H1 (cell line): Measurements from ENCODE around the gene ELL. TPM values are rescaled to one million over a fixed set of nuclear protein-coding genes. Genes with fewer than 3 reads are reported as not detected.

Experiments
- CTCF ChIA-PET: fragments of 300-600 bp; sonication (Branson Sonifier 250); formaldehyde crosslinking; loops from one replicate; lab custom pipeline; 2021; ENCODE audit not compliant: partially characterized antibody; lab: Charles Lee
- POLR2A ChIA-PET: fragments of 300-600 bp; sonication (Branson Sonifier 250); formaldehyde crosslinking; loops from one replicate; lab custom pipeline; 2021; ENCODE audit warnings: inconsistent platforms; ENCODE audit not compliant: partially characterized antibody; lab: Charles Lee
- DNase-seq, 2 experiments: peaks; one replicate each; pipeline versions ENCODE4 v3.0.0 to v3.0.0-alpha.2; 2010 to 2022; ENCODE audit warnings: low spot score in 2 of 2, low read depth in 1 of 2, mixed read lengths in 1 of 2
- FAIRE-seq: peaks from 2 replicates; lab custom pipeline; 2011; peaks lifted over from hg19 to GRCh38; lab: Jason Lieb, UNC
- H2AFZ ChIP-seq: 2 replicates; pipeline ENCODE4 v1.8.1; 2012; ENCODE audit warnings: low read length, inconsistent platforms
- H2AK5ac ChIP-seq: 2 replicates; pipeline ENCODE4 v1.6.1; 2013; ENCODE audit warnings: low read depth, low read length
- H2BK120ac ChIP-seq: replicated peaks from 2 replicates; pipeline ENCODE3; 2013; ENCODE audit warnings: low read depth, low read length, inconsistent platforms
- H2BK12ac ChIP-seq: 2 replicates; pipeline ENCODE4 v1.6.1; 2013; ENCODE audit warnings: low read depth, low read length
- H2BK15ac ChIP-seq: 2 replicates; pipeline ENCODE4 v1.6.1; 2013; ENCODE audit warnings: low read length
- H2BK20ac ChIP-seq: 2 replicates; pipeline ENCODE4 v1.6.1; 2013; ENCODE audit warnings: low read length
- H2BK5ac ChIP-seq: 2 replicates; pipeline ENCODE4 v1.6.1; 2013; ENCODE audit warnings: low read depth, low read length
- H3K14ac ChIP-seq: 2 replicates; pipeline ENCODE4 v1.6.1; 2013; ENCODE audit warnings: inconsistent platforms; ENCODE audit not compliant: insufficient read length
- H3K18ac ChIP-seq: 2 replicates; pipeline ENCODE4 v1.6.1; 2013; ENCODE audit warnings: low read length; ENCODE audit errors: extremely low read depth
- H3K23ac ChIP-seq: 2 replicates; pipeline ENCODE4 v1.6.1; 2013; ENCODE audit warnings: inconsistent platforms; ENCODE audit not compliant: insufficient read length
- H3K23me2 ChIP-seq: 2 replicates; pipeline ENCODE4 v1.6.1; 2013; ENCODE audit warnings: low read depth, low read length
- H3K27ac ChIP-seq: 2 replicates; pipeline ENCODE4 v1.6.1; 2011; ENCODE audit warnings: low read depth, low read length, inconsistent platforms
- H3K27me3 ChIP-seq, 4 experiments: replicated peaks in 1 of 4; 1 replicate in 1 of 4; 2 replicates in 3 of 4; pipeline versions ENCODE4 v1.6.1 to v1.8.1; 2011 to 2013; ENCODE audit warnings: low read length in 3 of 4, mild to moderate bottlenecking in 3 of 4, inconsistent platforms in 2 of 4, mixed read lengths in 2 of 4, moderate library complexity in 1 of 4; ENCODE audit not compliant: control insufficient read depth in 3 of 4, insufficient read depth in 3 of 4; ENCODE audit errors: extremely low read depth in 1 of 4
- H3K36me3 ChIP-seq, 4 experiments: 2 replicates each; pipeline versions ENCODE4 v1.6.1 to v1.8.1; 2011 to 2013; ENCODE audit warnings: mild to moderate bottlenecking in 4 of 4, low read length in 3 of 4, moderate library complexity in 2 of 4, control low read depth in 1 of 4, inconsistent platforms in 1 of 4; ENCODE audit not compliant: insufficient read depth in 4 of 4, control insufficient read depth in 2 of 4
- H3K4ac ChIP-seq: replicated peaks from 2 replicates; pipeline ENCODE3; 2013; ENCODE audit warnings: low read length, low read depth, mixed read lengths, inconsistent platforms; ENCODE audit not compliant: insufficient read length
- H3K4me1 ChIP-seq, 4 experiments: replicated peaks in 1 of 4; 1 replicate in 1 of 4; 2 replicates in 3 of 4; pipeline versions ENCODE4 v1.6.1 to v1.8.1; 2011 to 2013; ENCODE audit warnings: low read length in 3 of 4, inconsistent platforms in 2 of 4, mixed read lengths in 1 of 4; ENCODE audit not compliant: insufficient read depth in 4 of 4, control insufficient read depth in 3 of 4
- H3K4me2 ChIP-seq, 2 experiments: 2 replicates each; pipeline versions ENCODE4 v1.6.1 to v1.8.1; 2011 to 2013; ENCODE audit warnings: low read depth in 2 of 2, low read length in 2 of 2, control low read depth in 1 of 2, inconsistent platforms in 1 of 2, mild to moderate bottlenecking in 1 of 2; ENCODE audit not compliant: insufficient read depth in 1 of 2
- H3K4me3 ChIP-seq, 4 experiments: fragments of 200-600, 300-600 bp in 1 of 4; sonication (generic), shearing (Covaris generic), sonication (Bioruptor Twin) in 1 of 4; 2 replicates each; pipeline versions ENCODE4 v1.5.1 to v1.8.1; 2011 to 2016; ENCODE audit warnings: low read length in 4 of 4, low read depth in 3 of 4, control low read depth in 2 of 4, inconsistent platforms in 2 of 4, mild to moderate bottlenecking in 2 of 4, mixed read lengths in 1 of 4, moderate library complexity in 1 of 4; ENCODE audit not compliant: insufficient read depth in 2 of 4; ENCODE audit errors: extremely low read depth in 1 of 4
- H3K56ac ChIP-seq: replicated peaks from 2 replicates; pipeline ENCODE3; 2013; ENCODE audit warnings: low read depth, mild to moderate bottlenecking, mixed read lengths, low read length, inconsistent platforms; ENCODE audit not compliant: insufficient read length
- H3K79me1 ChIP-seq: 2 replicates; pipeline ENCODE4 v1.6.1; 2013; ENCODE audit warnings: low read depth, low read length, control low read depth
- H3K79me2 ChIP-seq, 2 experiments: 2 replicates each; pipeline versions ENCODE4 v1.6.1 to v1.8.1; 2012 to 2013; ENCODE audit warnings: low read length in 2 of 2, mild to moderate bottlenecking in 2 of 2, inconsistent platforms in 1 of 2; ENCODE audit not compliant: insufficient read depth in 2 of 2, control insufficient read depth in 1 of 2
- H3K9ac ChIP-seq, 4 experiments: replicated peaks in 1 of 4; 1 replicate in 1 of 4; 2 replicates in 3 of 4; pipeline versions ENCODE4 v1.6.1 to v1.8.1; 2011 to 2013; ENCODE audit warnings: low read depth in 3 of 4, low read length in 3 of 4, control low read depth in 2 of 4, mild to moderate bottlenecking in 2 of 4, moderate library complexity in 2 of 4, inconsistent platforms in 1 of 4; ENCODE audit errors: extremely low read depth in 1 of 4
- H3K9me3 ChIP-seq, 2 experiments: 2 replicates each; pipeline versions ENCODE4 v1.6.1 to v1.8.1; 2012 to 2013; ENCODE audit warnings: mild to moderate bottlenecking in 2 of 2, moderate library complexity in 2 of 2, control low read depth in 1 of 2, inconsistent platforms in 1 of 2, low read depth in 1 of 2, low read length in 1 of 2, mixed read lengths in 1 of 2; ENCODE audit not compliant: insufficient read depth in 2 of 2
- H4K20me1 ChIP-seq, 2 experiments: replicated peaks in 1 of 2; 2 replicates each; pipeline versions ENCODE3 to v1.8.1; 2011 to 2013; ENCODE audit warnings: inconsistent platforms in 2 of 2, low read length in 2 of 2, mild to moderate bottlenecking in 1 of 2; ENCODE audit not compliant: insufficient read depth in 2 of 2, control insufficient read depth in 1 of 2
- H4K5ac ChIP-seq: 2 replicates; pipeline ENCODE4 v1.6.1; 2013; ENCODE audit warnings: low read length, low read depth, mixed read lengths, inconsistent platforms; ENCODE audit not compliant: insufficient read length
- H4K8ac ChIP-seq: 2 replicates; pipeline ENCODE4 v1.8.0; 2013; ENCODE audit warnings: mild to moderate bottlenecking, moderate library complexity, low read length, inconsistent platforms; ENCODE audit not compliant: insufficient read depth; ENCODE audit errors: extremely low read depth
- H4K91ac ChIP-seq: replicated peaks from 2 replicates; pipeline ENCODE3; 2013; ENCODE audit warnings: low read length, mixed read lengths, inconsistent platforms; ENCODE audit not compliant: insufficient read length
- CHD1 ChIP-seq: IDR thresholded peaks from 2 replicates; pipeline ENCODE4 v1.6.1; 2012; ENCODE audit warnings: low read depth, low read length, improper control_type of control experiment
- GABPA ChIP-seq: IDR thresholded peaks from 2 replicates; pipeline ENCODE4 v1.6.1; 2011; ENCODE audit warnings: mild to moderate bottlenecking, low read length, moderate library complexity, borderline replicate concordance; ENCODE audit not compliant: insufficient read depth
- HDAC2 ChIP-seq, 2 experiments: fragments of 300-600 bp in 1 of 2; sonication (generic) in 1 of 2; IDR thresholded peaks; 2 replicates each; pipeline ENCODE4 v1.6.1; 2011 to 2012; ENCODE audit warnings: low read depth in 2 of 2, low read length in 2 of 2, mild to moderate bottlenecking in 2 of 2, moderate library complexity in 2 of 2, borderline replicate concordance in 1 of 2, inconsistent platforms in 1 of 2
- NANOG ChIP-seq: IDR thresholded peaks from 2 replicates; pipeline ENCODE4 v1.6.1; 2011; ENCODE audit warnings: low read length, low read depth, mild to moderate bottlenecking, inconsistent platforms; ENCODE audit not compliant: insufficient read depth, poor library complexity, severe bottlenecking
- PHF8 ChIP-seq: fragments of 200-600 bp; sonication (generic); conservative IDR thresholded peaks from 2 replicates; pipeline ENCODE4 v1.7.1; 2012; ENCODE audit warnings: low read depth, mild to moderate bottlenecking, inconsistent platforms, low read length, moderate library complexity
- SP2 ChIP-seq: IDR thresholded peaks from 2 replicates; pipeline ENCODE4 v1.6.1; 2012; ENCODE audit warnings: mild to moderate bottlenecking, low read length, inconsistent platforms
- SRF ChIP-seq: IDR thresholded peaks from 2 replicates; pipeline ENCODE4 v1.6.1; 2011; ENCODE audit warnings: mild to moderate bottlenecking, low read depth, low read length, moderate library complexity
- TEAD4 ChIP-seq: IDR thresholded peaks from 2 replicates; pipeline ENCODE4 v1.6.1; 2012; ENCODE audit warnings: low read depth, low read length, inconsistent platforms, mixed read lengths
- WGBS, 2 experiments: shearing (Covaris generic) in 1 of 2; methylation state at CpG; one replicate each; pipeline versions ENCODE4 v1.1.6 to v1.1.7; 2013 to 2015; ENCODE audit warnings: low lambda C conversion rate in 2 of 2, mixed read lengths in 2 of 2, inconsistent platforms in 1 of 2, low coverage in 1 of 2, missing lambda C conversion rate in 1 of 2; ENCODE audit not compliant: insufficient replicate concordance in 2 of 2, insufficient coverage in 1 of 2, insufficient read length in 1 of 2; ENCODE audit errors: extremely low coverage in 1 of 2, missing lambda C conversion rate in 1 of 2; 5-methylcytosine and 5-hydroxymethylcytosine counted together
- polyA plus RNA-seq, 7 experiments: library from polyadenylated mRNA; depleted of rRNA in 3 of 7; stranded (reverse) in 5 of 7; unstranded in 2 of 7; fragments of >200 nt in 5 of 7; fragments of 200-250 nt in 2 of 7; gene quantifications; 1 replicate in 5 of 7; 2 replicates in 1 of 7; 4 replicates in 1 of 7; pipeline versions ENCODE4 v1.2.1 to v1.2.3, GENCODE V29; 2011 to 2013; ENCODE audit warnings: missing spikeins in 2 of 7, mixed read lengths in 2 of 7
- total RNA-seq: library from RNA; stranded (reverse); fragmentation: NEBNext Ultra II Directional; extraction: Animal tissue kit (Norgen Biotek cat#: 25700); gene quantifications from 2 replicates; pipeline ENCODE4 v1.2.1, GENCODE V29; 2021
- TF ChIP-seq, protein P1 (sequence below): IDR thresholded peaks from 2 replicates; pipeline ENCODE4 v1.6.1; 2011; ENCODE audit warnings: low read length, improper control_type of control experiment
- TF ChIP-seq, protein P2 (sequence below): IDR thresholded peaks from 2 replicates; pipeline ENCODE4 v1.6.1; 2011; ENCODE audit warnings: low read depth, mild to moderate bottlenecking, low read length; ENCODE audit not compliant: insufficient read depth
- TF ChIP-seq, protein P3 (sequence below): IDR thresholded peaks from 2 replicates; pipeline ENCODE4 v1.6.1; 2012; ENCODE audit warnings: inconsistent platforms

ELL gene
- total and polyA plus RNA-seq, 2 of the 8 experiments (the other 6 are each of a cell fraction or from before 2014, with no cell fraction given) = 5.2 to 10.5 TPM

DNA sequence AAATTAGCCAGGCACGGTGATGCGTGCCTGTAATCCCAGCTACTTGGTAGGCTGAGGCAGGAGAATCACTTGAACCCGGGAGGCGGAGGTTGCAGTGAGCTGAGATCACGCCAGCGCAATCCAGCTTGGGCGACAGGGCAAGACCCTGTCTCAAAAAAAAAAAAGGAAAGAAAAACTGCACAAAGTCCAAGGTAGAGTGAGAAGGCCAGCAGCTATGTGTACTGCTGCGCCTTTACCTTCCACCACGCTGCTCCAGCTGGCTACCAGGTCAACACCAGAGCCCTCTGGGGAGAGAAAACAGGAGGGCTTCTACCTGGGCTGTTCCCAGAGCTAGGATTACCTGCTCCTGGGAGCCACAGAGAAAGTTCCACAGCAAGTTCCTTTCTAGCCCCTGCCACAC, 3.2 kb downstream of the ELL start:
- Histone ChIP-seq H2BK120ac (no peak overlapping the region), H2AFZ (no peak overlapping the region), H2BK5ac (no peak overlapping the region), H3K14ac (no peak overlapping the region), H4K5ac (no peak overlapping the region), H2BK20ac (no peak overlapping the region), H3K9me3 (no peaks in the 10 kb centered on the region), H2AK5ac (no peak overlapping the region), H3K4me2 (no peak overlapping the region), H3K56ac (no peak overlapping the region), H4K8ac (no peak overlapping the region), H3K23me2 (peaks cover 10% of the 10 kb centered on the region; the same call in 1 of the 2 replicates), H3K27ac (no peak overlapping the region), H3K36me3 (no peaks in the 10 kb centered on the region), H3K79me2 (peaks cover 0 to 57% of the 10 kb centered on the region in 2 experiments; a peak in 2 of 4 replicates), H2BK15ac (no peak overlapping the region), H3K18ac (no peak overlapping the region), H2BK12ac (no peak overlapping the region), H3K23ac (no peak overlapping the region), H3K4ac (no peak overlapping the region), H3K4me1 (peaks cover 0 to 6% (median 2%) of the 10 kb centered on the region in 4 experiments; a peak in 5 of 7 replicates), H3K79me1 (peaks cover 15% of the 10 kb centered on the region), H3K4me3 (no peak overlapping the region), H3K9ac (no peak overlapping the region), H3K27me3 (no peaks in the 10 kb centered on the region), H4K91ac (no peak overlapping the region), H4K20me1 (peaks cover 14 to 27% of the 10 kb centered on the region in 2 experiments)
- CTCF ChIA-PET = interaction anchor here (1.1 to 32.9 kb wide), 8 partner anchors 8 to 72 kb away, joined by 4 to 458 read pairs (median 21); no protein-coding TSS in a partner anchor
- WGBS, 2 experiments = 85% methylated on average over 9 of the region's 9 CpGs; no CpG with 5 or more reads in 1 of the 2 experiments
- POLR2A ChIA-PET = interaction anchor here (1.1 kb wide), 1 partner anchor 71 kb away, joined by 3 read pairs; no protein-coding TSS in a partner anchor
- FAIRE-seq (no peak), DNase-seq (no peak)
- TF ChIP-seq HDAC2 (IDR thresholded peaks at IDR 0.05; ENCODE audit: borderline replicate concordance in 1 of 2, low read depth in 2 of 2, low read length in 2 of 2) (no peak), TEAD4 (no peak), SP2 (no peak), PHF8 (no peak), SRF (no peak), CHD1 (no peak), NANOG (no peak), GABPA (no peak)
- TF ChIP-seq, protein P1, sequence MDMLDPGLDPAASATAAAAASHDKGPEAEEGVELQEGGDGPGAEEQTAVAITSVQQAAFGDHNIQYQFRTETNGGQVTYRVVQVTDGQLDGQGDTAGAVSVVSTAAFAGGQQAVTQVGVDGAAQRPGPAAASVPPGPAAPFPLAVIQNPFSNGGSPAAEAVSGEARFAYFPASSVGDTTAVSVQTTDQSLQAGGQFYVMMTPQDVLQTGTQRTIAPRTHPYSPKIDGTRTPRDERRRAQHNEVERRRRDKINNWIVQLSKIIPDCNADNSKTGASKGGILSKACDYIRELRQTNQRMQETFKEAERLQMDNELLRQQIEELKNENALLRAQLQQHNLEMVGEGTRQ = no peak
- TF ChIP-seq, protein P2, sequence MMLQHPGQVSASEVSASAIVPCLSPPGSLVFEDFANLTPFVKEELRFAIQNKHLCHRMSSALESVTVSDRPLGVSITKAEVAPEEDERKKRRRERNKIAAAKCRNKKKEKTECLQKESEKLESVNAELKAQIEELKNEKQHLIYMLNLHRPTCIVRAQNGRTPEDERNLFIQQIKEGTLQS = no peak
- TF ChIP-seq, protein P3, sequence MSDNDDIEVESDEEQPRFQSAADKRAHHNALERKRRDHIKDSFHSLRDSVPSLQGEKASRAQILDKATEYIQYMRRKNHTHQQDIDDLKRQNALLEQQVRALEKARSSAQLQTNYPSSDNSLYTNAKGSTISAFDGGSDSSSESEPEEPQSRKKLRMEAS = no peak
